Stimulated activated CD4-positive, alpha-beta T cell treated with anti-CD3 and anti-CD28 coated beads, Interleukin-15, amount 100 ng/mL, for 1 hour (primary cell): ENCODE measurements around the gene TMEM174.

Experiments
- DNase-seq, 2 donors: peaks; one replicate each; pipeline ENCODE4 v3.0.0-alpha.2; 2020; ENCODE audit warnings: low read depth in 1 of 2, low spot score in 1 of 2

The TMEM174 gene, protein sequence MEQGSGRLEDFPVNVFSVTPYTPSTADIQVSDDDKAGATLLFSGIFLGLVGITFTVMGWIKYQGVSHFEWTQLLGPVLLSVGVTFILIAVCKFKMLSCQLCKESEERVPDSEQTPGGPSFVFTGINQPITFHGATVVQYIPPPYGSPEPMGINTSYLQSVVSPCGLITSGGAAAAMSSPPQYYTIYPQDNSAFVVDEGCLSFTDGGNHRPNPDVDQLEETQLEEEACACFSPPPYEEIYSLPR

DNA sequence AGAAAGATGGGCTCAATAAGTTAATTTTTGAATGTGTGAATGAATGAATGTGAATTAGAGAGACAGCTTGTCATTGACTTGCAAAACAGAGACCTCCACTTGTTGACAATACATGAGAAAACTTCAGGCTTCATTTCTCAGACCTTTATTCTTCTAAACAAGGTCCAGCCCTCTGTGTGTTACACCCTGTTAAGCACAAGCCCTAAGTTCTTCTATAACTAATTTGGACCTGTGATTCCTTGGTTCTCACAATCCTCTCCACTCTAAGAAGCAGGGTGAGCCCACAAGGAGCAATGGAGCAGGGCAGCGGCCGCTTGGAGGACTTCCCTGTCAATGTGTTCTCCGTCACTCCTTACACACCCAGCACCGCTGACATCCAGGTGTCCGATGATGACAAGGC lies at the start of gene TMEM174:
TSS of gene TMEM174 (plus strand) at position 243 of the 400 bp plus-strand sequence. CDS start at position 294, 51 bp downstream.
- DNase-seq, result no peak

DNA sequence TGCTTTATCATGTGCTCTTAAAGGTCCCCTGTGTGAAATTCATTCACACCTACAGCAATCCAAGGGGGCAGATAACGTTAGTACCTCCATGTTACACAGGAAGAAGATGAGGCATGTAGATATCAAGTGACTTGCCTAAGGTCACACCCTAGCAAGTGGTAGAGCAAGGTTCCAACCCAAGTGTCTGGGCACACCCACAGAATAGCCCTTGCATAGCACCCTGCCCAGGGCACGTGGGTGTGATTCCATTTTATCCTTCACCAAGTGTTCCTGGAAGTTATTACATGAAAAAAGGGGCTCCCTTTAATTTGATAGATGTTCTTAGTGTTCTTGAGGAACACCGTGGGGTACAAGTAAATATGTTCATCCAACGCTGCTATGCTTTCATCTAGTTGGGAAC lies 47.7 kb upstream of the TMEM174 start:
- no peak for DNase-seq

DNA sequence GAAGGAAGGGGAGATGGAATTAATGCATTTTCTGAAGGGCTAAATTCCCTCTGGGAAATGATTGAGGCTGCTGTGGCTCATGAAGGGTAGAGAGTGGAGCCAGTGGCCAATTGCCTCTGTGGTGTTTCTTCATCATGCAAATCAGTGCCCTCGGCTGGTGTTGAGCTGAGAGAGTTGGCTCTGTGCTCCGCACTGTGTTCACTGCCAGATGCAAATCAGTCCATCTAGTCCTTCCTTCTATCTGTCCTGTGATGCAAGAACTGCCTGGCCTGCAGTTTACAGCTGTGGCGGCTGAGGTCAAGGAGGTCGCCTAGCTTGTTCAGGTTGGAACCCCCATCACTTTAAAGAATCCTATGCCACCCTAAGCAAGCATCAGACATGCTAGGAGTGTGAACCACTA lies 46.6 kb upstream of the TMEM174 start:
- no peak for DNase-seq

DNA sequence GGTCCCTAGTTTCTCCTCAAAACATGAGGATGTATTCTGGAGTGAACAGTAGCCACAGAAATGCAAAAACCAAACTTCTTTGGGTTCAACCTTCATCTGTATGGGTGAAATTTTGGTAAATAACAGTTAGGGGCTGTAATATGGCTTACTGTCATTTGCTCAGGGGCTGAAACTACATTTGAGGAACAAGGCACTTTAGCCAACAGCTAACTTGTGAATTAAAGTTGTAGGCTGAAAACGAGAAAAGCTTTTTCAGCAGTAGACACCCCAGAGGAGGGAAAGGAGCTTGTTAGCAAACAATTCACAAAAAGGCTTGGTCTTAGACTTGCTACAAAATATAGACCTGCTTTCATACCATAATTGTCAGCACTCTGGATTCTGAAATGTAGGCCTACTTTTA lies 46.0 kb upstream of the TMEM174 start:
- no peak for DNase-seq

DNA sequence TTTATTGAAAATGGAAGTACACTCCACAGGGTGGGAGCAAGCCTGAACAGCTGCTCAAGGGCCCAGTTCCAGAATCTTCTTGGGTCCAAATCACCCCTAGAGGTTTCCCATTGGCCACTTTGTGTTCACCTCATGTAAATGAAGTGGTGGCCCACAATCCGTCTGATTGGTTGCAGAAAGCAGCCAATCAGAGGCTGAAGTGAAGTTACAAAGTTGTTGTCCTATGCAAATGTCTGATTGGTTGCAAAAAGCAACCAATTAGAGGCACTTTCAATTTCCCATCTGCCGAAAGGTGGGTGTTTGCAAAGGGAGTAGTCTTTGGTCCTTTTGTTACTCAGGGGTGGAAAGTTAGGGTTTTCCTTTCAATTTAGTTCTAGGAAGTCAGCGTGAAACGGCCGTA lies 43.9 kb upstream of the TMEM174 start:
- DNase-seq, result no peak

DNA sequence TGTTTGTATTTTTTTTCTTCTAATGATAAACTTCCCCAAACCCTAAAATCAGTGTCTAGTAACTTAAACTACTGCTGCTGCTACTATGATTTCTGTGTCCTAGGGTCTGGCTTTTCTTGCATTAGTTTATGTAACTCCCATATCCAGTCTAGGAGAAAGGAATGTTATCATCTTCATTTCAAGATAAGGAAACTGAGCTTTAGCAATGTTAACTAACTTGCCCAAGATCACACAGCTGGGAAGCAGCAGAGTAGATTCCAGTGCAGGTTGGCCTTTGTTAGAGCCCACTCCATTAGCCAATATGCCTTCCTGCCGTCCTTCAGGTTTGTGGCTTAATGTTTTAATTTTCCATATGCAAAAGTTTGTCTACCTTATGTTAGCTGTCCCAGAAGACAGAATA lies 42.2 kb upstream of the TMEM174 start:
- DNase-seq, result no peak

DNA sequence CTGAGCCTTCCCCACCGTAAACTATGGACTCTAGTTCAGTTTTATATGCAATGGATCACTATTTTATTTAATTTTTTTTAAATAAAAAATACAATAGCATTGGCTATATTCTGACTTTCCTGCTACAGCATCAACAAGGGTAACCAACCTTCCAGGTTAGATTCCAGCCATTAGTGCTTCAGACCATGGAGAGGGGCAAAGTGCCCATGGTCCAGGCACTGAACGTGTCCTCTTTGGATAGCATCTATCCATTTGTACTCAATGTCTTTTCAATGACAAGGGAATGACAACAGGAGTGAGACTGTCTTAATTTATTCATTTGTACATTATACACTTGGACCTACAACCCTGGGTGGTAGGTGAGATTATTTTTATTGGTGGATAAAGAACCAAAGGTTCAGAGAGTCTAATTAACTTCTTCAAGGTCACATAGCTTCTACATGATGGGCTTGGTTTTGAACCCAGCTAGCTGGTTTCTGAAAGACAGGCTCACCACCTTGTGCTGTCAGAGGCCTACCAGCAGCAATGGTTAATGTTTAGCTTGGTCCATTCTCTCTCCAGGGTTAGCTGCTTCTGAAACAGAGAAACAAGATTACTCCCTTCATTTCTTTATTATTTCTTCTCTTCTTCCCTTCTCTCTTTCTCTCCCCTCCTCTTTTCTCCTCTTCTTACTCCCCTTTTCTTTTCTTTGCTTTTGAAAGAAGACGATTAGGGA lies 41.1 kb upstream of the TMEM174 start:
- no peak for DNase-seq

DNA sequence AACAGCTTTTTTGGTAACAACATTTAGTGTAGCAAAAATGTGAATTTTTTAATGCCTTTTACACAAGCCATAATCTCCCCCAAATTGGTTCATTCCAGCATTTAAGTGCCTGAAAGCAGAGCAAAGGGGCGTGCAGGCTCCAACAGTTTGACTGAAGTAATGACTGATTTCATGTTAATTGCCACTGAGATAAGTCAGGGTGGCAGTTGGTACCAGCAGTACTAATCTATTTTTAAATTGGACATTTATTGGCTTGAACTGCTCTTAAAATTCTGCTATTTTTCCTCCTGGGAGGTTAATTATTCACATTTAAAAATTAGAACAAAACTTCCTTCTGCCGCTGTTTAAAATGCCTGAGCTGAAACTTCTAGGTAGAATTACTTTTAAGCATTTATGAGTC lies 40.2 kb upstream of the TMEM174 start:
- DNase-seq, result no peak

DNA sequence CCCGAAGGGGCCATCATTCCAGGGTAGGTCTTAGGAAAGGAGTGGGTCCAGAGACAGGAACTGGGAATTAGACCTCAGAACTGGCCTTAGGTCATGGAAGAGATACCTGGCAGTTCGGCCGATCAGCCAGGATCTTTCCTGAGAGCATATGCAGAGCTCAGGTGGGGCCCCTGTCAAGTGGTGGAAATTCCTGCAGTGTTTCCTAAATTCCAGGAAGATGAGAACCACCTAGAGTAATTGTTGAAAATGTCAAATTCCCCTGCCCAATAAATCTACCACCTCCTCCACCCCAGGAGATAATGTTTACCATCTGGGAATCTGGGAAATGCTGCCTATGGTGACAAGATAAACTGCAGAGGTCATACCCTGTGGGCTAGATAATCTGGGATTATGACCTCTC lies 38.0 kb upstream of the TMEM174 start:
- DNase-seq, result no peak

DNA sequence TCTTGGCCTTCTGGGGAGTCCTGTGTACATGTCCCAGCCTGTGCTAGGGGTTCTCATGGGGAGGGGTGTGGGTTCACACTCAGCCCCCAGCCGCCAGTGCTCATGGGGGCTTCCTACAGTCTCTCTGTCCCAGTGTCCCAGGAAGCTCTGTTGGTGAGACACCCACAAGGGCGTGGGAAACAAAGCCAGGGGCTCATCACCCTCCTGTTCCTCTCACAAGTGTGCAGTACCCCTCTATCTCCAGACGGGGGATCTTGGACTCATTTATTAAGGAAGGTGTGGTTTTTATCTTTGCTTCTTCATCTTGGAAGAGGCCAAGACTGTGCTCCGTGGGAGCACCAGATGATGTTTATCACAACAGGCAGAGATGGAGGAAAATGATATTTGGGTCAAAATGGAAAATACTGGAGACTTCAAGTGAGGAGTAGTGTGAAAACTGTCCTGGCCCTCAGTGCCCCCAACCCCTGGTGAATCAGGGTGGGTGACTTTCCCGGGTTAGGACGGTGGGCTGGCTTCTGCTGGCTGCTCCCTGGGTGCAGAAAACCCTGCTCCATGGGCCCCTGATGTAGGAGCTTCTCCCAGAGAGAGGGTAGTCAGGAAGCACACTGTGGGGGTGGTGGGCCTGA lies 37.5 kb upstream of the TMEM174 start:
- no peak for DNase-seq

DNA sequence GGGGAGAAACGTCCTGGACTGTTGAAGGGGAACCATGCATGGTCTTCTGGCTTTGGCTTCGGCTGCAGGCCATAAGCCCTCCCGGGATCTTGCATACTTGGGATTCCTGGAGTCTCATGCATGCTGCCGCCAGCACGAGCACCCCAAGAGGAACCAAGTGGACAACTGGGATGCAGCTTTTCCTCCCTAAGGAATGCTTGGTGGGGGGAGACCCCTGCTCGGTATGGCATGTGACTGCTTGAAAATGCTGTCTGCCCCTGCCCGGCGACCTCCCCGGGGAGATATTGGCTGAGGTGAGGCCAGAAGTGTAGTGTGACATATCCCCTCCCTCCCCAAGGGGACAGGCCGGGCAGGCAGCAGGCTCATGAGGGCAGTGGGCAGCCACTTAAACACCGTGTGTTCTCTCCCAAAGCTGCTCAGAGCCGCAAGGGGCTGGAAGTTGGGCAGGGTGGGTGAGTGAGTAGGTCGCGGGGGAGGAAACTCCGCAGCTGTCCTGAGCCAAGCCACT lies 36.9 kb upstream of the TMEM174 start:
- DNase-seq, result no peak

DNA sequence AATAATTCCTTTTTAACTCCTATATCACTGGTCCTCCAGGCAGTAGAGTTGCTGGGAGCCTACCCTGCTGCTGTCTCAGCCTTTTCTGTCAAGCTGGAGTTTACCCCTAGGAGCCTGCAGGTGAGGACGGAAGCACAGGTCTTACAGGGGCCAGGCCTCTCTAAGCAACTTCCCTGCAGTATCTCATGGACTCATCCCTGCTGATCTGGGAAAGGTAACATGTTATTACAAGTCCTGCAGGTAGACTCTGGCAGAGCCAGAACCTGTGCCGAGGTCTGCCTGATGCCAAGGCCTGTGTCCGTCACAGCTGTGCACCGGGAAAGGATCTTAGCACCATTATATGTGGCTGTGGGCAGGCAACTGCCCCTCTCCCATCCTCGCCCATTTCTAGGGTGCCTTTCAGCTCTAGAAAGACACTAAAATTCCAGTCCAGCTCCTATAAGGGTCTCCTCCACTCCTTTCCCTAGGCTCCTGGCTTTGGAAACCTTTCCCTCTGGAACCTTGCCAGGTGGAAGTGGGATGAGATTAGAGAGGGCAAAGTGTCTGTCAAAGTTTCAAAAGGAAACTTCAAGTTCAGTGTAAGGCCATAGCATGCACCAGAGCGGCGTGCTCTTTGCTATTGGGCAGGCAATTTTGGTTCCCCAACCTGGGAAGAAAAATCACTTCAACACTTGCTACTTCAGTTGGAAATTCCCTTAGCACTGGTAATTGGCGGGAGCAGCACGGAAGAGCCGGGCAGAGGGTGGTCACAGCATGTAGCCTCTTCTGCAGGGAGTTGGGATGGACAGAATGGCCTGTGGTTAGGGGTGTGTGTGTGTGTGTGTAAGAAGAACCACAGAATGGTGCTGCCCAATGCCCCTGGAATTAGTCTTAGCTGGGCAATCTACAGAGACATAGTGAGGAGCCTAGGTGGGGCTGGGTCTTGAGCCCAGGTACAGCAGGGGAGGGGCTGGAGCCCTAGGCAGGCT lies 35.1 kb upstream of the TMEM174 start:
- no peak for DNase-seq

DNA sequence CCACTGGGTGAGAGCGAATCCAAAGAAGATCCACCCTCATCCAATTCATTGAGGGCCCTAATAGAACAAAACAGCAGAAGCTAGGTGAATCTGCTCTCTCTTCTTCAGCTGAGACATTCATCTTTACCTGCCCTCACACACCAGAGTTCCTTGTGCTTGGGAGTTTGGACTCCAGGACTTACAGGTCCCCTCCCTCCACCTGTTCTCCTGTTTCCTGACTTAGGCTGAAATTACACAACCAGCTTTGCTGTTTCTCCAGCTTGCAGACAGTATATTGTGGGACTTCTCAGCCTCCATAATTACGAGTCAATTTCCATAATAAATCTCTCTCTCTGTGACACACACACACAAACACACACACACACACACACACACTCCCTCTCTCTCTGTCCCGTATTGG lies 33.5 kb upstream of the TMEM174 start:
- DNase-seq, result no peak

DNA sequence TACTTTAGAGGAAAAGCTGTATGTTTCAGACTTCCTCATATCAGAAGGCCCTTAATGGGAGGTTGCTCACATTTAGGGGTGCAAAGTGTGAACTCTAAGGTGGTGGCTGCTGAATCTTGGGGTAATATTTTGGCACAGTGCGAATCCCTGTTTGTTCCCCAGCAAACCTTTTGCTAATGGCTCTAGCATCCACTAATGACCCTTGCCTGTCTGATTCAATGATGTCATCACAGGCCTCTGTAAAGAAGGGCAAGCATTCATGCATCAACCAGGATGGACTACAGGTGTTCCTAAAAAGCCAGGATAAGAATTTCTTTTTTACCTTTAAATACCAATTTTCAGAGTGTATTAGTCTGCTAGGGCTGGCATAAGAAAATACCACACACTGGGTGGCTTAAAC lies 32.2 kb upstream of the TMEM174 start:
- no peak for DNase-seq

DNA sequence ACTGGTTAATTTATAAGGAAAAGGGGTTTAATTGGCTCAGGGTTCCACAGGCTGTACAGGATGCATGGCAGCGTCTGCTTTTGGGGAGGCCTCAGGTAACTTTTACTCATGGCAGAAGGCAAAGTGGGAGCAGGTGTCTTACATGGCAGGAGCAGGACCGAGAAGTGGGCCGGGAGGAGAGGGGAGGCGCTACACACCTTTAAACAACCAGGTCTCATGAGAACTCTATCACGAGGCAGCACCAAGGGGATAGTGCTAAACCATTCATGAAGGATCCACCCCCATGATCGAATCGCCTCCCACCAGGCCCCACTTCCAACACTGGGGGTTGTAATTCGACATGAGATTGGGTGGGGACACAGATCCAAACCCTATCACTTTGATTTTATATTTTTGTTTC lies 31.0 kb upstream of the TMEM174 start:
- no peak for DNase-seq

DNA sequence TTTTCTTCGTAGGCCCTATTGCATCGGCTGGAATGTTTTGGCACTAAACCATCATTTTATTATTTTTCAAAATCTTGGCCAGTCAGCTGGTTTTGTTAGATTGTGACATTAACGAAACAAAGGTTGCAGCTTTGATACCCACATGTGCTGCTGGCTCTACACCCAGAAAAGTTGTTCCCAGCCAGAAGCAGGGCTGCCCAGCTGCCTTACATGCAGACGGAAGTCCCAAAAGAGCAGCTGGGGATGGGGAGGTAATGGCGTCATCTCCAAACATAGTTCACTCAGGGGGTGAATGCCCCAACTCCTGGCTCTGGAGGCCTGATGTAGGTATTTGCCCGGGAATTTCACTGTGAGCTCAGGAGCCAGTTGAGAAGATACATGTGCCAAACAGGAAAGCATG lies 29.3 kb upstream of the TMEM174 start:
- DNase-seq, result no peak

DNA sequence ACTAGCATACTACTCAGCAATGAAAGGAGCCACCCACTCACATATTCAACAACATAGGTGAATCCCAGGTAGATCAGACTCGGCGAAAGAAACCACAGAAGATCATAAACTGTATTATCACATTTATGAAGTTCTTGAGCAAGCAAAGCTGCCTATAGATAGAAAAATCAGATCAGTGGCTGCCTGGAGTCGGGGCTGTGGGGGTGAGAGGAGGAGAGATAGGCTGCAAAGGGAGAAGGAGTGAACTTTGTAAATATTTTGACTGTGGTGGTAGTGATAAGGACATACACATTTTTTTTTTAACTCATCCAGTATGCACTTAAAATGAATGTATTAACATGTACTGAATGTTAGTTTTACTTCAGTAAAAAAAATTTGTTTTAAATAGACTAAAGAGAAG lies 23.5 kb upstream of the TMEM174 start:
- DNase-seq, result no peak

DNA sequence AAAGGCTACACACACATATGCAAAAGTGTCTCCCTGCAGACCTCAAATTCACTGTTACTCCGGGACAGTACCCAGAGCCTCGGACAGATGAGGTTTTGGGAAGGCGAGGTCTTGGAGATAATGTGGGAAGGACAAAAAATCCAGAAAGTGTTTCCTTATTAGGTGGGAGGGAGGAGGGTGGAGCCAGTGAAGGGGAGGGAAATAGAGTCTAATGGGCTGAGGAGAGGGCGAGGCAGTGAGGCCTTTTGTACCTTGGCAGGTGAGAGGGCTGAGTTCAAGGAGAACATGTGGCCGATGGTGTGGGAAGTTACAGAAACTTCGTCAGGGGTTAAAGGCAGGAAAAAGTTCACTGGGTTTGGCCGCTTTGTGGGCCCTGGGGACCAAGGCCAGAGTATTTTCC lies 22.1 kb upstream of the TMEM174 start:
- no peak for DNase-seq

DNA sequence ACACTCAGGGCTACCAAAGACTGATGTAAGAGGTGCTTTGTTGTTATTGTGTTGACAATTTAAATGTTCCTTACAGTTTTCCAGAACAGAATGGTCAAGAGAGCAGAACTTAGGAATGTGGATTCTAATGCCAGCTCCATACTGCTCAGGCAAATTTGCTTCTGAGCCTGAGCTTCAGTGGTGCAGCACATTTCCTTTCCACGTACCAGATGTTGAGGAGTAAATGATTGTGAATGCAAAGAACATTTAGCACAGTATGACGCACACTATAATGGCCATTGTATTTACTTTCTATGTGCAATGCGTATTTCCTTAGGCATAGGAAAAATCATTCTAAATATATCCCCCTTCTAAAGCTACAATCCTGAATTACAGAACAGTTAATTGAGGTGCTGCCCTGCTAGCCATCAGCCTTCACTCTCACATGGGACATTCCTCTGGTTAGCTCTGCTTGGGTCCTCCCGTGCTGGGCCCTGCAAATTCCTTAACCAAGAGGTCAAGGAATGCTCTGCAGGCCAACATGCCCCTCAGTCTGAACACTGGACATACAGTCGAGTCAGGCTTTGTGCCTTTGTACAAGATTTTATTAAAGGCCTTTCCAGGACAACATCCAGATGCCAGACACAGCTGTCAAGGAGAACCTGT lies 21.1 kb upstream of the TMEM174 start:
- no peak for DNase-seq
